GM19395 (cell line): ENCODE data around the gene SOX12.
"Not testable (repeated sequence)": the region's sequence is repeated elsewhere in the genome, so short reads cannot be mapped to it uniquely, and the experiment has no call there.

ENCODE experiments used
- ATAC-seq: cut with Tn5 transposase; IDR thresholded peaks from one replicate; pipeline ENCODE4 v1.9.1; 2021; ENCODE audit warnings: mild to moderate bottlenecking, moderate library complexity; ENCODE audit not compliant: unreplicated experiment

SOX12 gene

GRCh38 chr20:376750-377149 is 51.4 kb downstream of the SOX12 start:
- no peak for ATAC-seq

- not testable (repeated sequence) for ATAC-seq
Measured at GRCh38 chr20:377578-377977, 52.2 kb downstream of the SOX12 start.

GRCh38 chr20:378961-379336 is 53.6 kb downstream of the SOX12 start:
- no peak for ATAC-seq
